ENCODE data around the gene MAP10. TPM values are rescaled to one million over a fixed set of nuclear protein-coding genes. Genes with fewer than 3 reads are reported as not detected.
"Not testable (repeated sequence)": the region's sequence is repeated elsewhere in the genome, so short reads cannot be mapped to it uniquely, and the experiment has no call there.

Gene MAP10
- polyA plus RNA-seq, 6 donors from 2014 or later: 0.10 to 3.0 (median 2.4) TPM

- H3K4me1 Mint-ChIP-seq: no peaks in the 10 kb centered on the region
- no peak for DNase-seq
- no peak for ATAC-seq (ENCODE audit: low read depth in 2 of 2)
- H3K36me3 Mint-ChIP-seq: no peaks in the 10 kb centered on the region
- H3K4me3 Mint-ChIP-seq: no peak overlapping the region
- peaks cover 0 to 8% (median 4%) of the 10 kb centered on the region in 3 donors for H3K27me3 Mint-ChIP-seq
- no peak overlapping the region for H3K27ac Mint-ChIP-seq
- H3K9me3 Mint-ChIP-seq: peaks cover 0 to 2% (median 0%) of the 10 kb centered on the region in 7 donors
These were observed 20.4 kb upstream of the MAP10 start for GRCh38 chr1:232784794-232785193.

GRCh38 chr1:232785630-232786029, 19.6 kb upstream of the MAP10 start:
- H3K4me1 Mint-ChIP-seq; H3K27ac Mint-ChIP-seq; H3K27me3 Mint-ChIP-seq; ATAC-seq (ENCODE audit: low read depth in 2 of 2); DNase-seq; H3K36me3 Mint-ChIP-seq; H3K4me3 Mint-ChIP-seq; H3K9me3 Mint-ChIP-seq: not testable (repeated sequence)

DNA sequence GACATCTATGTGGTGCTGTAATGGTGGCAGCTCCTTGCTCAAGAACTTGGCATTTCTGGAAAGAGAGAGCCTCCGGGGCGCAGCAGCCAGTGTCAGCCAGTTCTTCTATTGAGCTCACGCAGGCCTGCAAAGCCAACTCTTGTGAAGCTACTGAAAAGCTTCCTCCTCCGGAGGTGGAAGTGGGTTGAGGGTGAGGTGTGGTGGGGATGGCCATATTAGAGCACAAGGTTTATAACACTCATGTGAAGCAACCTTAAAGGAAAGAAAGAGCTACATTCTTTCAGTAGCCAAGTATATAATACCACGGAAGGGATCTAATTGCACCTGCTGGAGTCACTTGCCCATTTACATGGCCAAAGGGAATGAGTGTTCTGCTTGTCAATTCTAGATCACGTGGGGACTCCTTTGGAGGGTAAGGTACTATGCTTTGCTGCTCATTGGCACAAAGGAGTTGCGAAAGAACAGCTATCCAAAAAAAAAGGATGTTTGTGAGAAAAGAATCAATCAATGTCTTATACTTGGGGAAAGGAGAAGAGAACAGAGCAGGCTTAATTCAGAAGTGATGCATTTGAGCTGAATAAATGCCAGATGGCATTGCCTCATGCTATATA, 18.3 kb upstream of the MAP10 start:
- Mint-ChIP-seq H3K9me3 (peaks cover 0 to 2% (median 0%) of the 10 kb centered on the region in 7 donors), H3K4me1 (no peaks in the 10 kb centered on the region), H3K4me3 (no peak overlapping the region), H3K27ac (no peak overlapping the region), H3K27me3 (peaks cover 0 to 8% (median 4%) of the 10 kb centered on the region in 3 donors), H3K36me3 (no peaks in the 10 kb centered on the region)
- no peak for ATAC-seq (ENCODE audit: low read depth in 2 of 2)
- no peak for DNase-seq

- ATAC-seq (ENCODE audit: low read depth in 2 of 2): no peak
- H3K27me3 Mint-ChIP-seq: peaks cover 5 to 18% (median 9%) of the 10 kb centered on the region in 3 donors
- H3K36me3 Mint-ChIP-seq: no peaks in the 10 kb centered on the region
- H3K27ac Mint-ChIP-seq: no peak overlapping the region
- peaks cover 0 to 4% (median 0%) of the 10 kb centered on the region in 7 donors for H3K9me3 Mint-ChIP-seq
- no peak overlapping the region for H3K4me3 Mint-ChIP-seq
- H3K4me1 Mint-ChIP-seq: no peaks in the 10 kb centered on the region
- DNase-seq: no peak
These were observed 16.9 kb upstream of the MAP10 start for GRCh38 chr1:232788235-232788872.

DNA sequence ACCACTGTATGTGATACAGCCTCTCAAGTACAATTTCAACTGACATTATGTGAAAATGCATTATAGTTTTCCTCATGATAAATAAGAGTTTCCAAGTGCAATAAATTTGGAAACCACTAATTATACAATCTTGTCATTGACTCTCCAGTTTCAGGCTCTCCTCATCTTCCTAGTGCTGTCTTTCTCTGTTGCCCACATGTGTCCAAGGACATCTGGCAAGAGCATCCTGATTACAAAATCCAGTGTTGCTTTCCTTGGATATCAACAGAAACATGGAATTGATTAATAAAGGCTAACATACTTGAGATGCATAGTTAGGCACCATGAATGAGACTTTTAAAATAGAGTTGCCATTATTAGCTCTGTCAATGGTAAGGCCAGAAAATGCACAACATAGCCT, 15.6 kb upstream of the MAP10 start:
- peaks cover 0 to 4% (median 0%) of the 10 kb centered on the region in 7 donors for H3K9me3 Mint-ChIP-seq
- DNase-seq (no peak), ATAC-seq (ENCODE audit: low read depth in 2 of 2) (no peak)
- H3K36me3 Mint-ChIP-seq: no peaks in the 10 kb centered on the region
- no peak overlapping the region for H3K27ac Mint-ChIP-seq
- no peak overlapping the region for H3K4me3 Mint-ChIP-seq
- peaks cover 5 to 18% (median 9%) of the 10 kb centered on the region in 3 donors for H3K27me3 Mint-ChIP-seq
- H3K4me1 Mint-ChIP-seq: peaks cover 0 to 5% (median 4%) of the 10 kb centered on the region in 3 donors

- Mint-ChIP-seq H3K4me1 (peaks cover 0 to 5% (median 4%) of the 10 kb centered on the region in 3 donors), H3K9me3 (peaks cover 0 to 2% (median 0%) of the 10 kb centered on the region in 7 donors), H3K4me3 (no peak overlapping the region), H3K27me3 (peaks cover 5 to 18% (median 9%) of the 10 kb centered on the region in 3 donors), H3K36me3 (no peaks in the 10 kb centered on the region), H3K27ac (peak overlapping the region in 1 of 6 donors; percentile 35)
- no peak for ATAC-seq (ENCODE audit: low read depth in 2 of 2)
- no peak for DNase-seq
These were observed 12.3 kb upstream of the MAP10 start for GRCh38 chr1:232792949-232793348.

- no peak for ATAC-seq (ENCODE audit: low read depth in 2 of 2)
- H3K27me3 Mint-ChIP-seq: peaks cover 5 to 11% (median 10%) of the 10 kb centered on the region in 3 donors
- no peak for DNase-seq
- H3K9me3 Mint-ChIP-seq: peaks cover 0 to 2% (median 0%) of the 10 kb centered on the region in 7 donors
- no peak overlapping the region for H3K27ac Mint-ChIP-seq
- peaks cover 0 to 5% (median 4%) of the 10 kb centered on the region in 3 donors for H3K4me1 Mint-ChIP-seq
- no peak overlapping the region for H3K4me3 Mint-ChIP-seq
- no peaks in the 10 kb centered on the region for H3K36me3 Mint-ChIP-seq
These were observed 11.3 kb upstream of the MAP10 start for GRCh38 chr1:232793944-232794343.

GRCh38 chr1:232795497-232796053, 9.6 kb upstream of the MAP10 start:
- Mint-ChIP-seq H3K27me3 (peaks cover 5 to 25% (median 11%) of the 10 kb centered on the region in 3 donors), H3K36me3 (no peaks in the 10 kb centered on the region), H3K27ac (peak overlapping the region in 1 of 6 donors; percentile 51), H3K4me1 (peaks cover 0 to 5% (median 4%) of the 10 kb centered on the region in 3 donors), H3K9me3 (peaks cover 0 to 2% (median 0%) of the 10 kb centered on the region in 7 donors), H3K4me3 (no peak overlapping the region)
- no peak for ATAC-seq (ENCODE audit: low read depth in 2 of 2)
- no peak for DNase-seq

- Mint-ChIP-seq H3K27me3 (peaks cover 9 to 37% (median 11%) of the 10 kb centered on the region in 3 donors), H3K4me1 (peaks cover 0 to 5% (median 4%) of the 10 kb centered on the region in 3 donors), H3K27ac (no peak overlapping the region), H3K4me3 (no peak overlapping the region), H3K9me3 (no peaks in the 10 kb centered on the region), H3K36me3 (no peaks in the 10 kb centered on the region)
- ATAC-seq (ENCODE audit: low read depth in 2 of 2) (no peak), DNase-seq (no peak)
These were observed 7.2 kb upstream of the MAP10 start for GRCh38 chr1:232797856-232798510.

- Mint-ChIP-seq H3K36me3 (no peaks in the 10 kb centered on the region), H3K4me1 (peaks cover 0 to 1% (median 0%) of the 10 kb centered on the region in 3 donors), H3K27ac (no peak overlapping the region), H3K9me3 (no peaks in the 10 kb centered on the region), H3K27me3 (peaks cover 6 to 33% (median 10%) of the 10 kb centered on the region in 3 donors), H3K4me3 (no peak overlapping the region)
- no peak for ATAC-seq (ENCODE audit: low read depth in 2 of 2)
- DNase-seq: no peak
These were observed 6.3 kb upstream of the MAP10 start for GRCh38 chr1:232798920-232799319.

DNA sequence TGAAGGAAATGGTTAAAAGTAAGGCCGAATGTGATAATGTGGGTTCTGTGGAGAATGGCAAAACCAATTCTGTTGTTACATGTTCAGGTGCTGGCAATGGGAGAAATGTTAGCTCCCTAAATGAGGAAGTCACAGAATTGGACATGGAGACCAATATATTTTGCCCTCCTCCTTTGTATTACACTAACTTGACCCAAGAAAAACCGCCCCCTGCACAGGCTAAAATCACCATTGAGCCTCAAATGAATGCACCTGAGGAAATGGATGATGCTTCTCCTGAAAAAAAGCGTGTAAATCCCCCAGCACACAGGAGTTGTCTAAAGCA, 932 bp downstream of the MAP10 start:
- H3K27ac Mint-ChIP-seq: peak overlapping the region in 3 of 6 donors; percentile 6 to 60 (median 49)
- ATAC-seq (ENCODE audit: low read depth in 2 of 2): no peak
- peaks cover 15 to 22% (median 18%) of the 10 kb centered on the region in 3 donors for H3K4me1 Mint-ChIP-seq
- H3K27me3 Mint-ChIP-seq: peaks cover 0 to 12% (median 8%) of the 10 kb centered on the region in 3 donors
- peak overlapping the region; percentile 86 to 94 (median 90) for H3K4me3 Mint-ChIP-seq
- H3K9me3 Mint-ChIP-seq: peaks cover 6 to 48% (median 17%) of the 10 kb centered on the region in 7 donors
- peaks cover 0 to 7% of the 10 kb centered on the region in 2 donors for H3K36me3 Mint-ChIP-seq
- no peak for DNase-seq

GRCh38 chr1:232810856-232811255, 5.6 kb downstream of the MAP10 start:
- no peak overlapping the region for H3K4me3 Mint-ChIP-seq
- H3K36me3 Mint-ChIP-seq: peaks cover 0 to 7% of the 10 kb centered on the region in 2 donors
- H3K27me3 Mint-ChIP-seq: no peaks in the 10 kb centered on the region
- H3K9me3 Mint-ChIP-seq: peaks cover 8 to 51% (median 22%) of the 10 kb centered on the region in 7 donors
- ATAC-seq (ENCODE audit: low read depth in 2 of 2) (no peak), DNase-seq (no peak)
- no peak overlapping the region for H3K27ac Mint-ChIP-seq
- peaks cover 4 to 12% (median 8%) of the 10 kb centered on the region in 3 donors for H3K4me1 Mint-ChIP-seq

DNA sequence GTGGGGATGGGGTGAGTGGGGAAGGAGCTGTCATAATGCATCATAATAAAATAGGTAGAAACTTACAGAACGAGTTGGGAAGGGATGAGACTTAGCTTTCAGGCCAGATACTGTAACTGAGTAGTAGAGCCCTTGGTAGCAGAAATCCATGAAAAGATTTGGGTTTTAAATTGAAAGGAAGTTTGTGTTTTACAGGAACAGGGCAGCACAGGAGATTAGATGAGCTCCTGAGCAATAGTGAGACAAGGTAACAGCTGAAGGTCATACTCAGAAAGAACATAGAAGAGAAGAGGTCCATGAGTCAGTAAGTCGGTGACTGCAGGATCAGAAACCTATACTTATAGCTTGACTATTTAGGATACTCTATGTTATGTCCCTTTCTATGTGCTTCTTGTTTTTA, 7.3 kb downstream of the MAP10 start:
- Mint-ChIP-seq H3K27ac (no peak overlapping the region), H3K9me3 (peaks cover 2 to 37% (median 11%) of the 10 kb centered on the region in 7 donors), H3K4me1 (peaks cover 0 to 3% (median 2%) of the 10 kb centered on the region in 3 donors), H3K4me3 (no peak overlapping the region), H3K36me3 (no peaks in the 10 kb centered on the region), H3K27me3 (no peaks in the 10 kb centered on the region)
- no peak for ATAC-seq (ENCODE audit: low read depth in 2 of 2)
- DNase-seq: no peak

All from naive B cell (primary cell).